MM.1S (cell line): ENCODE results near the gene KIAA0513.

ENCODE experiments used
- DNase-seq: peaks from one replicate; pipeline ENCODE4 v3.0.0-alpha.2; 2015
- H2AFZ ChIP-seq: fragments of 300-600 bp; sonication (generic); 2 replicates; pipeline ENCODE4 v1.6.0; 2016; ENCODE audit warnings: antibody characterized with exemption, low read length
- H3F3A ChIP-seq: fragments of 300-600 bp; sonication (generic); 2 replicates; pipeline ENCODE4 v1.6.1; 2016; ENCODE audit warnings: mild to moderate bottlenecking, antibody characterized with exemption, low read length, moderate library complexity, mixed read lengths; ENCODE audit not compliant: insufficient read depth
- H3K27ac ChIP-seq: fragments of 300-600 bp; sonication (generic); 2 replicates; pipeline ENCODE4 v1.5.1; 2016; ENCODE audit warnings: mild to moderate bottlenecking, low read length
- H3K27me3 ChIP-seq: fragments of 300-600 bp; sonication (generic); replicated peaks from 2 replicates; pipeline ENCODE4 v1.6.0; 2016; ENCODE audit warnings: low read length; ENCODE audit not compliant: insufficient read depth
- H3K36me3 ChIP-seq: fragments of 300-600 bp; sonication (generic); replicated peaks from 2 replicates; pipeline ENCODE4 v1.6.1; 2016; ENCODE audit warnings: mild to moderate bottlenecking, low read length, mixed read lengths; ENCODE audit not compliant: insufficient read depth
- H3K4me1 ChIP-seq: fragments of 300-600 bp; sonication (generic); 2 replicates; pipeline ENCODE4 v1.6.1; 2016; ENCODE audit warnings: low read length, mixed read lengths
- H3K4me2 ChIP-seq: fragments of 300-600 bp; sonication (generic); 2 replicates; pipeline ENCODE4 v1.6.0; 2016; ENCODE audit warnings: low read depth, low read length
- H3K4me3 ChIP-seq: fragments of 300-600 bp; sonication (generic); 2 replicates; pipeline ENCODE4 v1.5.1; 2016; ENCODE audit warnings: low read length, mixed read lengths
- H3K79me2 ChIP-seq: fragments of 300-600 bp; sonication (generic); 2 replicates; pipeline ENCODE4 v1.6.1; 2016; ENCODE audit warnings: mixed run types, low read length, mixed read lengths
- H3K9ac ChIP-seq: fragments of 300-600 bp; sonication (generic); 2 replicates; pipeline ENCODE4 v1.6.1; 2016; ENCODE audit warnings: low read length, mixed read lengths
- H3K9me2 ChIP-seq: fragments of 300-600 bp; sonication (generic); replicated peaks from 2 replicates; pipeline ENCODE4 v1.6.1; 2016; ENCODE audit warnings: mild to moderate bottlenecking, low read length, mixed read lengths; ENCODE audit not compliant: insufficient read depth
- H3K9me3 ChIP-seq: fragments of 300-600 bp; sonication (generic); replicated peaks from 2 replicates; pipeline ENCODE4 v1.6.1; 2016; ENCODE audit warnings: mild to moderate bottlenecking, low read length, mixed read lengths; ENCODE audit not compliant: insufficient read depth
- H4K20me1 ChIP-seq: fragments of 300-600 bp; sonication (generic); 2 replicates; pipeline ENCODE4 v1.6.1; 2016; ENCODE audit warnings: mild to moderate bottlenecking, low read length, moderate library complexity, mixed read lengths; ENCODE audit not compliant: insufficient read depth
- CTCF ChIP-seq: fragments of 300-600 bp; sonication (generic); IDR thresholded peaks from 2 replicates; pipeline ENCODE4 v1.5.1; 2016; ENCODE audit warnings: antibody characterized with exemption, low read length, mixed read lengths
- EZH2 ChIP-seq: fragments of 300-600 bp; sonication (generic); optimal IDR thresholded peaks from 2 replicates; pipeline ENCODE3; 2017; ENCODE audit warnings: low read depth, mild to moderate bottlenecking, antibody characterized with exemption, low read length, mixed read lengths
- EZH2phosphoT487 ChIP-seq: fragments of 300-600 bp; sonication (generic); IDR thresholded peaks from 2 replicates; pipeline ENCODE4 v1.6.1; 2018; ENCODE audit warnings: antibody characterized with exemption, low read length

KIAA0513 gene

GRCh38 chr16:85134789-85135142 lies 107.2 kb downstream of the KIAA0513 start:
- H3K36me3 ChIP-seq = no peaks in the 10 kb centered on the region
- H3F3A ChIP-seq = no peaks in the 10 kb centered on the region
- H3K9ac ChIP-seq = no peak overlapping the region
- H3K4me3 ChIP-seq = no peak overlapping the region
- no peaks in the 10 kb centered on the region for H3K79me2 ChIP-seq
- no peak overlapping the region for H3K4me2 ChIP-seq
- no peaks in the 10 kb centered on the region for H4K20me1 ChIP-seq
- no peaks in the 10 kb centered on the region for H3K9me2 ChIP-seq
- H3K27ac ChIP-seq = no peak overlapping the region
- peaks cover 27% of the 10 kb centered on the region for H3K27me3 ChIP-seq
- no peaks in the 10 kb centered on the region for H3K9me3 ChIP-seq
- no peaks in the 10 kb centered on the region for H3K4me1 ChIP-seq
- DNase-seq = no peak
- TF ChIP-seq CTCF (no peak), EZH2 (no peak), EZH2phosphoT487 (no peak)
- H2AFZ ChIP-seq = no peak overlapping the region

DNA sequence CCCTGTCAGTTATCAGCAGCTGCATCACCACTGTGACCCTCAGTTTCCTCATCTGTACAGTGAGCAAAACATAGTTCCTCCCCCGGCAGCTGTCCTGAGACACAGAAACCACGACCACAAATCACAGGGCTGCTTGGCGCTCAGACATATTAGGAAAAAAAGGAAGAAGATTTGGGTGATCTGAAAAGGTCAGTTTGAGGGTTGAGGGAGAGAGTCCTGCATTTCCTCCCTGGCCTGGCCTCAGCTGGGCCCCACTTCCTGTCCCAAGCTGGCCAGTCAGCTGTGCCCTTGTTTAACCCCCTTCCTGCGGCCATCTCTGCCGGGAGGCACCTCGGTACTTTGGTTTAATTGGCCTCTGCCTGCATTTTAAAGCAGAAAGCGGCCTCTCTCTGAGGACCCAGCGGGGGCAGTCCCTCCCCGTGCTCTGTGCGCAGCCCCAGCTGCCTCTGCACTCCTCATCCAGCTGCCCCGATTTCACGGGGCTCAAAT lies 108.7 kb downstream of the KIAA0513 start:
- Histone ChIP-seq H2AFZ (no peak overlapping the region), H3K9ac (no peak overlapping the region)

DNA sequence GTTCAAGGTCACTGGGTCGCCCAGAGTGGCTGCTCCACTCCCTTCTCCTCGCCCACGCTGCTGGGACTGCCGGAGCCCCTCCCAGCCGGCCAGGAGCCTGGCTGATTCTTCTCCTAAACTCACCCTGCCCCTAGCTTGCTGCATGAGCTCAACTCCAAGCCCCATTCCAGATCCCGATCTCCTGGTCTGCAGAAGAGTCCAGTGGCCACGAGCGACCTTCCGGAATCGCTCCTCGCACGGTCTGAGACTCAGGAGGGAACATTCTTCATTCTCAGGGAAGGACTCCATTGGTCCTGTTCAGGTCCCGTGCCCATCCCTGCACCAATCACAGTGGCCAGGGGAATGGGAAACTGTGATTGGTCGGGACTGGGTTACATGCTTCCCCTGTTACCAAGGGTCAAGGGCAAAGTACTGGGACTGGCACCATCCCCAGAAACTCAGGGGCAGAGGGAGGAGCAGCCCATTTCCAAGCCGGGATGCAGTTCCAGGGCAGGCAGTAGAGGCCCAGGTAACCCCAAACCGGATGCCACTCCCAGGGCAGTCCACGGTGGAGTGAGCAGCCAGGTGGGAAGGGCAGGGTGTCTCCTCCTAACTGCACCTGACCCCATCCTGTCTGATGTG lies 109.2 kb downstream of the KIAA0513 start:
- H3K4me2 ChIP-seq = no peak overlapping the region
- TF ChIP-seq EZH2phosphoT487 (no peak), EZH2 (no peak), CTCF (no peak)
- H2AFZ ChIP-seq = no peak overlapping the region
- H3K4me3 ChIP-seq = no peak overlapping the region
- H3K27me3 ChIP-seq = peaks cover 18% of the 10 kb centered on the region
- H3K4me1 ChIP-seq = no peaks in the 10 kb centered on the region
- H4K20me1 ChIP-seq = no peaks in the 10 kb centered on the region
- H3K36me3 ChIP-seq = no peaks in the 10 kb centered on the region
- no peak for DNase-seq
- H3F3A ChIP-seq = no peaks in the 10 kb centered on the region
- no peaks in the 10 kb centered on the region for H3K9me3 ChIP-seq
- H3K9me2 ChIP-seq = no peaks in the 10 kb centered on the region
- no peaks in the 10 kb centered on the region for H3K79me2 ChIP-seq
- H3K27ac ChIP-seq = no peak overlapping the region
- no peak overlapping the region for H3K9ac ChIP-seq

More for the DNA sequence above, 108.7 kb downstream of the KIAA0513 start:
- no peak overlapping the region for H3K4me3 ChIP-seq
- DNase-seq = no peak
- no peak overlapping the region for H3K4me2 ChIP-seq
- no peaks in the 10 kb centered on the region for H3F3A ChIP-seq
- no peaks in the 10 kb centered on the region for H4K20me1 ChIP-seq
- no peaks in the 10 kb centered on the region for H3K79me2 ChIP-seq
- H3K4me1 ChIP-seq = no peaks in the 10 kb centered on the region
- H3K27me3 ChIP-seq = peaks cover 14% of the 10 kb centered on the region
- TF ChIP-seq CTCF (no peak), EZH2phosphoT487 (no peak), EZH2 (no peak)
- H3K9me3 ChIP-seq = no peaks in the 10 kb centered on the region
- H3K27ac ChIP-seq = no peak overlapping the region
- no peaks in the 10 kb centered on the region for H3K36me3 ChIP-seq
- H3K9me2 ChIP-seq = no peaks in the 10 kb centered on the region
